ENCODE measurements around the gene ZBTB7C. TPM values are rescaled to one million over a fixed set of nuclear protein-coding genes. Genes with fewer than 3 reads are reported as not detected.

Gene ZBTB7C
- total RNA-seq, 1 donor from 2014 or later = not detected

DNA sequence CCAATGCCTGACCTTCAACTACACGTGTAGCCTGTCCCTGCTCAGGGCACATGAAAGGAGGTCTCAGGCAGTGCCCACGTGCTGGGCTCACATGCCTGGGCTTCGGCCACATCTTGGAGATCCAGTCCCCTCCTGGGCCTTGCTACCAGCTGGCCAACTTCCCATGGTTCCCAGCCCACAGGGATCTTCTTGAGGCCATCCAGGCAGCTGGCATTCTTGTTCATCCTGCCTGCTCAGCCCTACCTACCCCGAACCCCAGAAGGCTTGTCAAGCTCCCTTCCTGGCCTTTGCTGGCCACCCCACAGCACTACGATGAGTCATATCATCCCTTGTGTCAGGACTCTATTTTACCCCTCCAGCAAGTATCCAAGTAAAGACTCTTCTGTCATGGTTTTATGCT is 97.1 kb downstream of the ZBTB7C start:
- ChIA-PET CTCF (no interaction called here), POLR2A (no interaction called here)
- H3K4me1 Mint-ChIP-seq = no peaks in the 10 kb centered on the region
- no peaks in the 10 kb centered on the region for H3K36me3 Mint-ChIP-seq (ENCODE audit: low read depth)
- H3K27me3 Mint-ChIP-seq = peaks cover 2% of the 10 kb centered on the region
- intact Hi-C loops (cut with micrococcal nuclease) = no loop called here
- no peak overlapping the region for H3K4me3 Mint-ChIP-seq
- no peak for ATAC-seq (ENCODE audit: low read depth)
- H3K9me3 Mint-ChIP-seq = no peaks in the 10 kb centered on the region
- H3K27ac Mint-ChIP-seq = no peak overlapping the region
- no peak for DNase-seq
- TF ChIP-seq, protein P1, sequence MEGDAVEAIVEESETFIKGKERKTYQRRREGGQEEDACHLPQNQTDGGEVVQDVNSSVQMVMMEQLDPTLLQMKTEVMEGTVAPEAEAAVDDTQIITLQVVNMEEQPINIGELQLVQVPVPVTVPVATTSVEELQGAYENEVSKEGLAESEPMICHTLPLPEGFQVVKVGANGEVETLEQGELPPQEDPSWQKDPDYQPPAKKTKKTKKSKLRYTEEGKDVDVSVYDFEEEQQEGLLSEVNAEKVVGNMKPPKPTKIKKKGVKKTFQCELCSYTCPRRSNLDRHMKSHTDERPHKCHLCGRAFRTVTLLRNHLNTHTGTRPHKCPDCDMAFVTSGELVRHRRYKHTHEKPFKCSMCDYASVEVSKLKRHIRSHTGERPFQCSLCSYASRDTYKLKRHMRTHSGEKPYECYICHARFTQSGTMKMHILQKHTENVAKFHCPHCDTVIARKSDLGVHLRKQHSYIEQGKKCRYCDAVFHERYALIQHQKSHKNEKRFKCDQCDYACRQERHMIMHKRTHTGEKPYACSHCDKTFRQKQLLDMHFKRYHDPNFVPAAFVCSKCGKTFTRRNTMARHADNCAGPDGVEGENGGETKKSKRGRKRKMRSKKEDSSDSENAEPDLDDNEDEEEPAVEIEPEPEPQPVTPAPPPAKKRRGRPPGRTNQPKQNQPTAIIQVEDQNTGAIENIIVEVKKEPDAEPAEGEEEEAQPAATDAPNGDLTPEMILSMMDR (IDR thresholded peaks at IDR 0.05) = no peak

DNA sequence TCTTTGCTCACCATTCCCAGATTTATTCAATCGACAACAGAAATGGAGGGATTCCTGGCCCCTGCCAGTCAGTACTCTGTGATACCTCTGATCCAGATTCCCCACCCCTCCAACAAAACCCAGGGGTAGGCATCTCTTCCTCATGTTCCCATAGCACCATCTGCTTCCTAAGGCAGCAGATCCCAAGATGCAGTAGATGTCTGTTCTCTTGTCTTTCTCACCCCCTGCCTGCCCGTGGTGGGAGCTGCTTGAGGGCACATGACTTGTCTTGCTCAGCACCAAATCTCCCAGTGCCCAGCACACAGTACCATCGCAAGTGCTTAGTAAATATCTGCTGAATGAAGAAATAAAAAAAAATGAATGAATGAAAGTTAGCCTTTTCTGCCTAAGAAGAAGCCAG is 98.2 kb downstream of the ZBTB7C start:
- H3K27me3 Mint-ChIP-seq = peaks cover 2% of the 10 kb centered on the region
- no peaks in the 10 kb centered on the region for H3K9me3 Mint-ChIP-seq
- ATAC-seq (ENCODE audit: low read depth) (no peak), DNase-seq (no peak)
- ChIA-PET CTCF (no interaction called here), POLR2A (no interaction called here)
- H3K27ac Mint-ChIP-seq = no peak overlapping the region
- intact Hi-C loops (cut with micrococcal nuclease) = no loop called here
- H3K4me3 Mint-ChIP-seq = no peak overlapping the region
- TF ChIP-seq, protein P1 (IDR thresholded peaks at IDR 0.05) = no peak
- H3K4me1 Mint-ChIP-seq = no peaks in the 10 kb centered on the region
- H3K36me3 Mint-ChIP-seq (ENCODE audit: low read depth) = no peaks in the 10 kb centered on the region

DNA sequence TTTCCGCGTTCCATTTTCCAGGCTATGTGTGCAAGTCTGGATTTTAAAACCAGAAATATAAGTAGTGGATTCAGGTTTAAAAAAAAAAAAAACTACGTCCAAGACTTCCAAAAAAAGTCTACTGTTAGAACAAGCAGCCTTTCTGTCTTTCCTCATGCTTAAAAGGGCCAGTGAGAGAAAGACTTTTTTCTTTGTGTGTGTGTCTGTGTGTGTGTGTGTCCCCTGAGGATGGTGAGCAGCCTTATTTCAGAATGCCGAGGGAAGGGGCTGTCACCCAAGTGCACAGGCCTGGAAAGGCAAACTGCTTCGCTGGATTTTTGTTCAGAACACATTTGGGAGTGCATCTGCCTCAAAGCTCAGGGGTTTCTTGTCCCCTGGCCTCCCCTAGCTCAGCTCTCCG is 98.8 kb downstream of the ZBTB7C start:
- no peak for DNase-seq
- intact Hi-C loops (cut with micrococcal nuclease) = no loop called here
- ChIA-PET CTCF (no interaction called here), POLR2A (no interaction called here)
- no peaks in the 10 kb centered on the region for H3K4me1 Mint-ChIP-seq
- H3K27me3 Mint-ChIP-seq = peaks cover 2% of the 10 kb centered on the region
- H3K36me3 Mint-ChIP-seq (ENCODE audit: low read depth) = no peaks in the 10 kb centered on the region
- TF ChIP-seq, protein P1 (IDR thresholded peaks at IDR 0.05) = no peak
- no peak overlapping the region for H3K4me3 Mint-ChIP-seq
- H3K27ac Mint-ChIP-seq = no peak overlapping the region
- H3K9me3 Mint-ChIP-seq = no peaks in the 10 kb centered on the region
- ATAC-seq (ENCODE audit: low read depth) = no peak

DNA sequence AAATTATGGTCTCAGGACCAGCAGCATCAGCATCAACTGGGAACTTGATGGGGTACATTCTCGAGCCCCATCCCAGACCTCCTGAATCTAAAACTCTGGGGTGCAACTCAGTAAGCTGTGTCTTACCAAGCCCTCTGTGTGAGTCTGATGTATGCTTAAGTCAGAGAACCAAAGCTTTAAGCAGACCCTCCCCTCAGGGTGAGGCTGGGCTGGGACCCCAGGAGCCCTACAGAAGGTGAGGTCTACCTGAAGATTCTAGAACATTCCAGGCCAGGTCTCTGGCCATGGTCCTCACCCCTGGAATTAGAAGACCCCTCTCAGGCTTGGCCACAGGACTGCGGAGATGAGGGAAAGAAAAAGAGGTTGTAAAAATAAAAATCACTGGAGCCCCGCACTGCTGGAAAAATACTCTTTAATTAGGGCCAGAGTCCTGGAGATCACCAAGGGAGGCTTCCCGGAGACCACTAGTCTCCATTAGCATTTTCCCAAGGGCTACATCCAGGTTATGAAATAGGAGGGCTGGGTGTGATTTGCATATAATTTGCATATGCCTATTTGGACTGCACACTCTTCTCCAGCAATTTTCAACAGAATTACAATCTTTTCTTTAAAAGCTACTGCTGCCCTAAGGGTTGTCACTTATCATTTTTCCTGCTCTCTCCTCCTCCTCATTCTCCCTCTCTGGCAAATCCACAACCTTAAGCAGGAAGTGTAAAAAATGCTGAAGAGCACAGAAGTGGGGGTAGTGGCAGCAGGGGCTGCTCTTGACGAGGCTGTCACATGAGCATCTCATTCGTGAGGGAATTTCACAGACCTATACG is 100.2 kb downstream of the ZBTB7C start:
- intact Hi-C loops (cut with micrococcal nuclease) = no loop called here
- no peaks in the 10 kb centered on the region for H3K9me3 Mint-ChIP-seq
- H3K27me3 Mint-ChIP-seq = peaks cover 2% of the 10 kb centered on the region
- H3K36me3 Mint-ChIP-seq (ENCODE audit: low read depth) = no peaks in the 10 kb centered on the region
- no peak overlapping the region for H3K4me3 Mint-ChIP-seq
- CTCF ChIA-PET = no interaction called here
- POLR2A ChIA-PET = no interaction called here
- no peak for ATAC-seq (ENCODE audit: low read depth)
- TF ChIP-seq, protein P1 (IDR thresholded peaks at IDR 0.05) = no peak
- H3K27ac Mint-ChIP-seq = no peak overlapping the region
- H3K4me1 Mint-ChIP-seq = no peaks in the 10 kb centered on the region
- DNase-seq = no peak

DNA sequence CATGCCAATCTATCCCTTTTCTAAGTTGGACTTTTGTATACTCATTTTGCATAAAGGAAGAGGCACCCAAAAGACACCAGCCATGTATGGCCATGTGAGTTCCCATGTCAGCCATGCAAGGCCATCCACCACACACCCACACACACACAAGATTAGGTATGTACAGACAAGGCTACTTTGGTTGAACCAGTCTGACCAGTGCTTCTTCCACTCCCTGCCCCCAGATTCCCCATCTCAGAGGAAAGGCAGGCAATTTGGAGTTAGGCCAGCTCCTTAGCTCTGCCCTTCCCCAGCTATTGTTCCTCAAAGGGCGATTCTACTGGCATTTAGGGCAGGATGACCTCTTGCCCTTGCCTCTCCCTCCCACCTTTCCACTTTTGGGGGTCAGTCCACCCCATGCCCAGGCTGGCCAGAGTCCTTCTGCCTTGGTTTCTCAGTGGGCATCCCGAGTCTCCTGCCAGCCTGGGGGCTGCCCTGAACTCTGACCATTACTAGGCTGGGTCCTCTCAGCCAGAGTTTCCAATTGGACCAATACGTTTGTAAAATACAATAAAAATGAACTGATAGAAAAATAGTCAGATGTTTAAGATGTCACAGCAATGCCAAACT is 101.1 kb downstream of the ZBTB7C start:
- no peak for ATAC-seq (ENCODE audit: low read depth)
- no peak for DNase-seq
- CTCF ChIA-PET = no interaction called here
- TF ChIP-seq, protein P1 (IDR thresholded peaks at IDR 0.05) = no peak
- Mint-ChIP-seq H3K27ac (no peak overlapping the region), H3K27me3 (peaks cover 2% of the 10 kb centered on the region), H3K4me3 (no peak overlapping the region), H3K4me1 (no peaks in the 10 kb centered on the region), H3K9me3 (no peaks in the 10 kb centered on the region), H3K36me3 (ENCODE audit: low read depth) (no peaks in the 10 kb centered on the region)
- POLR2A ChIA-PET = no interaction called here
- intact Hi-C loops (cut with micrococcal nuclease) = no loop called here

Measured in activated B cell treated with CpG ODN at 0.5 μM for 24 hours (primary cell).